Mesenchymal stem cell (in vitro differentiated cells and primary cell): Measurements from ENCODE around the gene SIRT6.

Experiments used
- DNase-seq: peaks from one replicate; pipeline ENCODE4 v3.0.0-alpha.2; 2013
- H2AFZ ChIP-seq: one replicate; pipeline ENCODE4 v1.6.1; 2013; ENCODE audit warnings: low read depth, mild to moderate bottlenecking, control low read depth, inconsistent platforms, low read length, moderate library complexity
- H2AK5ac ChIP-seq: 2 replicates; pipeline ENCODE4 v1.6.1; 2013; ENCODE audit warnings: low read length, moderate library complexity, mild to moderate bottlenecking, inconsistent platforms; ENCODE audit not compliant: severe bottlenecking
- H2BK120ac ChIP-seq: one replicate; pipeline ENCODE4 v1.6.1; 2013; ENCODE audit warnings: low read depth, mild to moderate bottlenecking, inconsistent platforms, low read length, moderate library complexity
- H2BK12ac ChIP-seq, 2 experiments: one replicate each; pipeline ENCODE4 v1.6.1; 2013; ENCODE audit warnings: inconsistent platforms in 2 of 2, low read length in 2 of 2, mild to moderate bottlenecking in 2 of 2, moderate library complexity in 2 of 2, control low read depth in 1 of 2
- H2BK15ac ChIP-seq: one replicate; pipeline ENCODE4 v1.6.1; 2013; ENCODE audit warnings: mild to moderate bottlenecking, low read depth, inconsistent platforms; ENCODE audit not compliant: poor library complexity, severe bottlenecking
- H2BK5ac ChIP-seq: 2 replicates; pipeline ENCODE4 v1.6.1; 2013; ENCODE audit warnings: low read depth, mild to moderate bottlenecking, low read length, control low read depth, inconsistent platforms; ENCODE audit not compliant: poor library complexity, severe bottlenecking
- H3K14ac ChIP-seq, 2 experiments: one replicate each; pipeline ENCODE4 v1.6.1; 2013; ENCODE audit warnings: inconsistent platforms in 2 of 2, low read length in 2 of 2, control low read depth in 1 of 2, mild to moderate bottlenecking in 1 of 2, moderate library complexity in 1 of 2
- H3K18ac ChIP-seq, 2 experiments: one replicate each; pipeline ENCODE4 v1.6.1; 2013; ENCODE audit warnings: inconsistent platforms in 2 of 2, low read length in 2 of 2, control low read depth in 1 of 2, low read depth in 1 of 2, mild to moderate bottlenecking in 1 of 2
- H3K23ac ChIP-seq, 2 experiments: one replicate each; pipeline ENCODE4 v1.6.1; 2013; ENCODE audit warnings: inconsistent platforms in 2 of 2, low read length in 2 of 2, mild to moderate bottlenecking in 2 of 2, moderate library complexity in 2 of 2, control low read depth in 1 of 2
- H3K27ac ChIP-seq: 2 replicates; pipeline ENCODE4 v1.5.1; 2013; ENCODE audit warnings: mild to moderate bottlenecking, moderate library complexity, low read length, control low read depth, inconsistent platforms; ENCODE audit not compliant: poor library complexity, severe bottlenecking
- H3K27me3 ChIP-seq, 2 experiments: 2 replicates each; pipeline versions ENCODE4 v1.6.1 to v1.7.0; 2013; ENCODE audit warnings: low read length in 2 of 2, mild to moderate bottlenecking in 2 of 2, moderate library complexity in 2 of 2, control low read depth in 1 of 2, inconsistent platforms in 1 of 2; ENCODE audit not compliant: control insufficient read depth in 1 of 2, insufficient read depth in 1 of 2
- H3K36me3 ChIP-seq, 2 experiments: 2 replicates each; pipeline versions ENCODE4 v1.6.1 to v1.7.0; 2013; ENCODE audit warnings: low read length in 2 of 2, control low read depth in 1 of 2, inconsistent platforms in 1 of 2, low read depth in 1 of 2, mild to moderate bottlenecking in 1 of 2; ENCODE audit not compliant: insufficient read depth in 2 of 2, control insufficient read depth in 1 of 2
- H3K4ac ChIP-seq, 2 experiments: one replicate each; pipeline ENCODE4 v1.6.1; 2013; ENCODE audit warnings: inconsistent platforms in 2 of 2, low read length in 2 of 2, mild to moderate bottlenecking in 2 of 2, moderate library complexity in 2 of 2, control low read depth in 1 of 2, low read depth in 1 of 2
- H3K4me1 ChIP-seq: 2 replicates; pipeline ENCODE4 v1.6.1; 2013; ENCODE audit warnings: low read depth, low read length, control low read depth; ENCODE audit not compliant: control insufficient read depth, insufficient read depth
- H3K4me2 ChIP-seq: 2 replicates; pipeline ENCODE4 v1.6.1; 2013; ENCODE audit warnings: low read length, mild to moderate bottlenecking, inconsistent platforms; ENCODE audit not compliant: poor library complexity, severe bottlenecking
- H3K4me3 ChIP-seq, 2 experiments: 2 replicates each; pipeline versions ENCODE4 v1.5.1 to v1.7.0; 2013; ENCODE audit warnings: low read length in 2 of 2, mild to moderate bottlenecking in 2 of 2, control low read depth in 1 of 2, low read depth in 1 of 2; ENCODE audit not compliant: insufficient read depth in 1 of 2
- H3K79me1 ChIP-seq: replicated peaks from 2 replicates; pipeline ENCODE4 v1.6.1; 2013; ENCODE audit warnings: mild to moderate bottlenecking, control low read depth, low read length, inconsistent platforms; ENCODE audit not compliant: poor library complexity, severe bottlenecking
- H3K9ac ChIP-seq: 2 replicates; pipeline ENCODE4 v1.7.0; 2013; ENCODE audit warnings: mild to moderate bottlenecking, low read length, moderate library complexity
- H3K9me3 ChIP-seq: 2 replicates; pipeline ENCODE4 v1.7.0; 2013; ENCODE audit warnings: mild to moderate bottlenecking, low read length; ENCODE audit not compliant: control insufficient read depth
- H4K8ac ChIP-seq: one replicate; pipeline ENCODE4 v1.6.1; 2013; ENCODE audit warnings: inconsistent platforms, mild to moderate bottlenecking, low read length, moderate library complexity
- H4K91ac ChIP-seq: one replicate; pipeline ENCODE4 v1.6.1; 2013; ENCODE audit warnings: mild to moderate bottlenecking, low read length, inconsistent platforms
- WGBS: methylation state at CpG from one replicate; pipeline ENCODE4 v1.1.7; 2013; ENCODE audit warnings: mixed read lengths; 5-methylcytosine and 5-hydroxymethylcytosine counted together

Gene SIRT6

GRCh38 chr19:4199699-4200293 lies 17.4 kb upstream of the SIRT6 start:
- Histone ChIP-seq H2BK12ac (no peak overlapping the region), H3K27me3 (peaks cover 48 to 67% of the 10 kb centered on the region in 2 experiments), H3K23ac (no peak overlapping the region), H3K36me3 (no peaks in the 10 kb centered on the region), H4K91ac (no peak overlapping the region), H2BK5ac (no peak overlapping the region), H2BK120ac (no peak overlapping the region), H4K8ac (no peak overlapping the region), H3K79me1 (no peaks in the 10 kb centered on the region), H3K4me3 (no peak overlapping the region), H3K9me3 (peaks cover 7% of the 10 kb centered on the region), H3K18ac (no peak overlapping the region), H3K4ac (no peak overlapping the region), H3K27ac (no peak overlapping the region), H3K9ac (no peak overlapping the region), H3K4me2 (no peak overlapping the region), H3K4me1 (peaks cover 3% of the 10 kb centered on the region), H2AFZ (no peak overlapping the region), H2BK15ac (no peak overlapping the region), H3K14ac (no peak overlapping the region), H2AK5ac (no peak overlapping the region)
- DNase-seq: no peak
- 66% methylated on average over 33 of the region's 33 CpGs for WGBS

GRCh38 chr19:4198467-4199126 lies 16.2 kb upstream of the SIRT6 start:
- H2AK5ac ChIP-seq: no peak overlapping the region
- peaks cover 7% of the 10 kb centered on the region for H3K9me3 ChIP-seq
- no peak overlapping the region for H3K27ac ChIP-seq
- H3K27me3 ChIP-seq: peaks cover 58 to 78% of the 10 kb centered on the region in 2 experiments
- H3K79me1 ChIP-seq: no peaks in the 10 kb centered on the region
- H3K4me3 ChIP-seq: no peak overlapping the region
- no peak overlapping the region for H4K91ac ChIP-seq
- no peak overlapping the region for H2BK12ac ChIP-seq
- H3K36me3 ChIP-seq: no peaks in the 10 kb centered on the region
- no peak overlapping the region for H2BK5ac ChIP-seq
- no peak overlapping the region for H3K23ac ChIP-seq
- H2BK15ac ChIP-seq: no peak overlapping the region
- no peak overlapping the region for H3K14ac ChIP-seq
- no peak for DNase-seq
- no peak overlapping the region for H4K8ac ChIP-seq
- no peak overlapping the region for H2AFZ ChIP-seq
- H3K4me1 ChIP-seq: peaks cover 3% of the 10 kb centered on the region
- no peak overlapping the region for H3K9ac ChIP-seq
- H3K4me2 ChIP-seq: no peak overlapping the region
- no peak overlapping the region for H3K18ac ChIP-seq
- H3K4ac ChIP-seq: no peak overlapping the region
- H2BK120ac ChIP-seq: no peak overlapping the region
- 22% methylated on average over 12 of the region's 28 CpGs for WGBS

GRCh38 chr19:4197625-4198466 lies 15.5 kb upstream of the SIRT6 start:
- no peak overlapping the region for H3K27ac ChIP-seq
- no peak overlapping the region for H2BK5ac ChIP-seq
- H3K9ac ChIP-seq: no peak overlapping the region
- no peak overlapping the region for H3K4me2 ChIP-seq
- no peak overlapping the region for H3K4me3 ChIP-seq
- H3K4ac ChIP-seq: no peak overlapping the region
- peaks cover 7% of the 10 kb centered on the region for H3K9me3 ChIP-seq
- no peak overlapping the region for H2BK12ac ChIP-seq
- H3K27me3 ChIP-seq: peaks cover 58 to 82% of the 10 kb centered on the region in 2 experiments
- no peak overlapping the region for H4K91ac ChIP-seq
- H4K8ac ChIP-seq: no peak overlapping the region
- H3K18ac ChIP-seq: no peak overlapping the region
- no peak overlapping the region for H2AFZ ChIP-seq
- no peaks in the 10 kb centered on the region for H3K36me3 ChIP-seq
- no peak overlapping the region for H3K23ac ChIP-seq
- 30% methylated on average over 41 of the region's 70 CpGs for WGBS
- no peak overlapping the region for H3K14ac ChIP-seq
- no peak overlapping the region for H2AK5ac ChIP-seq
- H2BK15ac ChIP-seq: no peak overlapping the region
- H3K4me1 ChIP-seq: peaks cover 3% of the 10 kb centered on the region
- DNase-seq: no peak
- H2BK120ac ChIP-seq: no peak overlapping the region
- H3K79me1 ChIP-seq: no peaks in the 10 kb centered on the region

GRCh38 chr19:4197228-4197624 lies 14.9 kb upstream of the SIRT6 start:
- Histone ChIP-seq H3K14ac (no peak overlapping the region), H2BK5ac (no peak overlapping the region), H3K9ac (no peak overlapping the region), H3K36me3 (no peaks in the 10 kb centered on the region), H3K4me1 (peaks cover 3% of the 10 kb centered on the region), H3K79me1 (no peaks in the 10 kb centered on the region), H4K91ac (no peak overlapping the region), H3K18ac (no peak overlapping the region), H3K23ac (no peak overlapping the region), H3K4ac (no peak overlapping the region), H3K4me3 (no peak overlapping the region), H2BK120ac (no peak overlapping the region), H3K27me3 (peaks cover 58 to 82% of the 10 kb centered on the region in 2 experiments), H2BK12ac (no peak overlapping the region), H2BK15ac (no peak overlapping the region), H2AFZ (no peak overlapping the region), H2AK5ac (no peak overlapping the region), H3K27ac (no peak overlapping the region), H3K9me3 (peaks cover 7% of the 10 kb centered on the region), H3K4me2 (no peak overlapping the region), H4K8ac (no peak overlapping the region)
- WGBS: 81% methylated on average over 5 of the region's 5 CpGs
- no peak for DNase-seq
